K562 (cell line): ENCODE results near the gene RNF215. TPM values are rescaled to one million over a fixed set of nuclear protein-coding genes. Genes with fewer than 3 reads are reported as not detected.

Experiments used
- ATF7 ChIP-seq: fragments of 450-650 bp; IDR thresholded peaks from 2 replicates; pipeline ENCODE4 v1.7.1; 2014; ENCODE audit warnings: mild to moderate bottlenecking, moderate library complexity
- BHLHE40 ChIP-seq: IDR thresholded peaks from 2 replicates; pipeline ENCODE4 v1.6.1; 2011; ENCODE audit warnings: low read length, improper control_type of control experiment
- CEBPG ChIP-seq, 3 experiments: fragments of 200-800 bp in 1 of 3; sonication (Bioruptor generic) in 1 of 3; sonication (generic) in 1 of 3; formaldehyde crosslinking in 1 of 3; IDR thresholded peaks in 2 of 3; conservative IDR thresholded peaks in 1 of 3; 2 replicates each; pipeline versions ENCODE4 v1.6.1 to v1.8.0; 2016 to 2022; ENCODE audit warnings: missing compliant biosample characterization in 2 of 3, missing genetic modification characterization in 2 of 3, mild to moderate bottlenecking in 1 of 3, missing genetic modification reagents in 1 of 3
- DACH1 ChIP-seq: fragments of 450-650 bp; IDR thresholded peaks from 2 replicates; pipeline ENCODE4 v1.6.1; 2018; ENCODE audit not compliant: partially characterized antibody
- DNMT1 ChIP-seq: fragments of 450-650 bp; IDR thresholded peaks from 2 replicates; pipeline ENCODE4 v1.6.1; 2016; ENCODE audit warnings: antibody characterized with exemption, mild to moderate bottlenecking
- HDGF ChIP-seq: fragments of 450-650 bp; IDR thresholded peaks from 2 replicates; pipeline ENCODE4 v1.6.1; 2016
- KLF16 ChIP-seq: IDR thresholded peaks from 2 replicates; pipeline ENCODE4 v1.6.1; 2016; ENCODE audit warnings: antibody characterized with exemption
- MYNN ChIP-seq, 2 experiments: sonication (generic); formaldehyde crosslinking in 1 of 2; IDR thresholded peaks; 2 replicates each; pipeline versions ENCODE4 v1.5.0 to v1.6.1; 2016 to 2020; ENCODE audit warnings: antibody characterized with exemption in 1 of 2, missing genetic modification reagents in 1 of 2
- PHB2 ChIP-seq: fragments of 450-650 bp; IDR thresholded peaks from 2 replicates; pipeline ENCODE4 v1.6.1; 2017; ENCODE audit warnings: low read depth
- PRPF4 ChIP-seq: fragments of 200-400 bp; formaldehyde crosslinking; IDR thresholded peaks from one replicate; pipeline ENCODE4 v1.6.1; 2017; ENCODE audit warnings: low read length, low read depth, mild to moderate bottlenecking; ENCODE audit not compliant: insufficient read depth, poor library complexity, severe bottlenecking
- PURB ChIP-seq: sonication (generic); formaldehyde crosslinking; IDR thresholded peaks from 2 replicates; pipeline ENCODE4 v1.9.0; 2021; ENCODE audit warnings: low read depth, mild to moderate bottlenecking, missing genetic modification reagents
- SNRNP70 ChIP-seq: fragments of 200-400 bp; formaldehyde crosslinking; optimal IDR thresholded peaks from 2 replicates; pipeline ENCODE3; 2017; ENCODE audit warnings: low read depth, low read length
- SRSF1 ChIP-seq: fragments of 200-400 bp; formaldehyde crosslinking; IDR thresholded peaks from 2 replicates; pipeline ENCODE4 v1.6.1; 2017; ENCODE audit warnings: mild to moderate bottlenecking, low read depth, low read length, moderate library complexity
- TAF1 ChIP-seq: IDR thresholded peaks from 2 replicates; pipeline ENCODE4 v1.6.1; 2011; ENCODE audit warnings: mild to moderate bottlenecking, low read length, moderate library complexity; ENCODE audit not compliant: insufficient read depth, control insufficient read depth, severe bottlenecking; ENCODE audit errors: extremely low read depth
- TAF9B ChIP-seq: fragments of 450-650 bp; IDR thresholded peaks from 2 replicates; pipeline ENCODE4 v1.6.1; 2018; ENCODE audit warnings: mild to moderate bottlenecking; ENCODE audit not compliant: partially characterized antibody
- THAP12 ChIP-seq: fragments of 250-450 bp; sonication (Bioruptor Pico); IDR thresholded peaks from 2 replicates; pipeline ENCODE4 v1.9.0; 2021; ENCODE audit warnings: mild to moderate bottlenecking, inconsistent platforms
- TRIM24 ChIP-seq, 2 experiments: fragments of 450-650 bp; IDR thresholded peaks; 2 replicates each; pipeline ENCODE4 v1.6.1; 2016
- XRCC4 ChIP-seq: IDR thresholded peaks from one replicate; pipeline ENCODE4 v1.6.1; 2011; ENCODE audit not compliant: insufficient read depth, insufficient read length; ENCODE audit errors: extremely low read depth
- ZNF197 ChIP-seq: fragments of 200-800 bp; sonication (Bioruptor generic); IDR thresholded peaks from 2 replicates; pipeline ENCODE4 v1.6.1; 2016; ENCODE audit warnings: low read depth, missing genetic modification characterization, missing compliant biosample characterization
- ZNF766 ChIP-seq: fragments of 200-800 bp; sonication (Bioruptor generic); conservative IDR thresholded peaks from 2 replicates; pipeline ENCODE4 v1.6.1; 2016; ENCODE audit warnings: missing genetic modification characterization, missing compliant biosample characterization
- polyA plus RNA-seq, 8 experiments: library from polyadenylated mRNA; depleted of rRNA in 4 of 8; stranded (reverse) in 5 of 8; unstranded in 3 of 8; fragments of >200 nt; fragmentation: Nextera tagmentation in 2 of 8; fragmentation: Illumina TruSeq in 1 of 8; extraction: Ambion mirVana in 2 of 8; extraction: Trizol in 1 of 8; gene quantifications; 2 replicates each; pipeline versions ENCODE4 v1.2.1 to v1.2.3, GENCODE V29; 2011 to 2014; ENCODE audit warnings: inconsistent platforms in 1 of 8, missing spikeins in 1 of 8
- total RNA-seq, 7 experiments: library from RNA; depleted of rRNA in 6 of 7; stranded (reverse); fragments of >200 nt in 6 of 7; fragmentation: Illumina TruSeq in 2 of 7; extraction: Trizol in 2 of 7; gene quantifications; 2 replicates each; pipeline versions ENCODE4 v1.2.1 to v1.2.3, GENCODE V29; 2011 to 2021; ENCODE audit warnings: low replicate concordance in 1 of 7
- TF ChIP-seq, protein P1 (sequence below): fragments of 450-650 bp; IDR thresholded peaks from 2 replicates; pipeline ENCODE4 v1.6.1; 2018; ENCODE audit warnings: mild to moderate bottlenecking, low read depth; ENCODE audit not compliant: partially characterized antibody
- TF ChIP-seq, protein P2 (sequence below): sonication (generic); formaldehyde crosslinking; IDR thresholded peaks from 2 replicates; pipeline ENCODE4 v1.8.0; 2023; ENCODE audit warnings: mild to moderate bottlenecking, missing genetic modification reagents

The RNF215 gene
- total and polyA plus RNA-seq, 9 of the 15 experiments (the other 6 are each of a cell fraction or from before 2014, with no cell fraction given) = 0.08 to 9.8 (median 2.7) TPM

GRCh38 chr22:30421695-30422480 lies 34.7 kb upstream of the RNF215 start (continued):
- 0 out of 2 replicates have a peak, but pooled peaks have one; percentile 32 for TF ChIP-seq MYNN (IDR thresholded peaks at IDR 0.05)
- no peak for TF ChIP-seq MYNN (CRISPR knock-in tag; IDR thresholded peaks at IDR 0.05)
- no peak for TF ChIP-seq SNRNP70
- no peak for TF ChIP-seq SRSF1
- TF ChIP-seq XRCC4 = no peak
- no peak for TF ChIP-seq ATF7
- peak; percentile 48; the same call in 1 of the 2 replicates for TF ChIP-seq KLF16
- no peak for TF ChIP-seq THAP12 (CRISPR knock-in tag)
- 0 out of 4 replicates have a peak, but pooled peaks of 1 of the 2 experiments have one; percentile 17 for TF ChIP-seq TRIM24 (IDR thresholded peaks at IDR 0.05)
- no peak for TF ChIP-seq HDGF
- TF ChIP-seq TAF1 = peak; percentile 45
- TF ChIP-seq DNMT1 = no peak
- no peak for TF ChIP-seq ZNF766 (CRISPR knock-in tag)
- peak; percentile 47 for TF ChIP-seq TAF9B
- TF ChIP-seq ZNF197 (CRISPR knock-in tag) = no peak
- no peak for TF ChIP-seq PHB2
- TF ChIP-seq DACH1 = peak; percentile 35
- TF ChIP-seq PURB (CRISPR knock-in tag) = no peak
- TF ChIP-seq, protein P1, sequence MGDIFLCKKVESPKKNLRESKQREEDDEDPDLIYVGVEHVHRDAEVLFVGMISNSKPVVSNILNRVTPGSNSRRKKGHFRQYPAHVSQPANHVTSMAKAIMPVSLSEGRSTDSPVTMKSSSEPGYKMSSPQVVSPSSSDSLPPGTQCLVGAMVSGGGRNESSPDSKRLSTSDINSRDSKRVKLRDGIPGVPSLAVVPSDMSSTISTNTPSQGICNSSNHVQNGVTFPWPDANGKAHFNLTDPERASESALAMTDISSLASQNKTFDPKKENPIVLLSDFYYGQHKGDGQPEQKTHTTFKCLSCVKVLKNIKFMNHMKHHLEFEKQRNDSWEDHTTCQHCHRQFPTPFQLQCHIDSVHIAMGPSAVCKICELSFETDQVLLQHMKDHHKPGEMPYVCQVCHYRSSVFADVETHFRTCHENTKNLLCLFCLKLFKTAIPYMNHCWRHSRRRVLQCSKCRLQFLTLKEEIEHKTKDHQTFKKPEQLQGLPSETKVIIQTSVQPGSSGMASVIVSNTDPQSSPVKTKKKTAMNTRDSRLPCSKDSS = no peak
- TF ChIP-seq, protein P2, sequence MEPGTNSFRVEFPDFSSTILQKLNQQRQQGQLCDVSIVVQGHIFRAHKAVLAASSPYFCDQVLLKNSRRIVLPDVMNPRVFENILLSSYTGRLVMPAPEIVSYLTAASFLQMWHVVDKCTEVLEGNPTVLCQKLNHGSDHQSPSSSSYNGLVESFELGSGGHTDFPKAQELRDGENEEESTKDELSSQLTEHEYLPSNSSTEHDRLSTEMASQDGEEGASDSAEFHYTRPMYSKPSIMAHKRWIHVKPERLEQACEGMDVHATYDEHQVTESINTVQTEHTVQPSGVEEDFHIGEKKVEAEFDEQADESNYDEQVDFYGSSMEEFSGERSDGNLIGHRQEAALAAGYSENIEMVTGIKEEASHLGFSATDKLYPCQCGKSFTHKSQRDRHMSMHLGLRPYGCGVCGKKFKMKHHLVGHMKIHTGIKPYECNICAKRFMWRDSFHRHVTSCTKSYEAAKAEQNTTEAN (CRISPR knock-in tag) = no peak
- no peak for TF ChIP-seq PRPF4
- TF ChIP-seq CEBPG (CRISPR knock-in tag; IDR thresholded peaks at IDR 0.05) = no peak
- TF ChIP-seq CEBPG (tag; conservative IDR thresholded peaks at IDR 0.05 in 1 of 2, IDR thresholded peaks at IDR 0.05 in 1 of 2) = no peak
- TF ChIP-seq BHLHE40 = peak; percentile 91
